NCI-H1092 (cell line): ENCODE results near the gene ABCC8.
"Not testable (repeated sequence)": the region's sequence is repeated elsewhere in the genome, so short reads cannot be mapped to it uniquely, and the experiment has no call there.

Source experiments
- DNase-seq: peaks from one replicate; lab custom pipeline; 2025; lab: John Stamatoyannopoulos, UW

Gene ABCC8

GRCh38 chr11:17428261-17428660 is 48.4 kb downstream of the ABCC8 start:
- no peak for DNase-seq

- not testable (repeated sequence) for DNase-seq
These were observed 50.4 kb downstream of the ABCC8 start for GRCh38 chr11:17426233-17426632.

- no peak for DNase-seq
These were observed 52.9 kb downstream of the ABCC8 start for GRCh38 chr11:17423533-17424310.

- no peak for DNase-seq
These were observed 54.9 kb downstream of the ABCC8 start for GRCh38 chr11:17421781-17422180.

GRCh38 chr11:17418444-17419081 is 58.1 kb downstream of the ABCC8 start:
- DNase-seq: no peak

GRCh38 chr11:17416492-17416891 is 60.2 kb downstream of the ABCC8 start:
- DNase-seq: no peak

GRCh38 chr11:17415523-17416104 is 61.0 kb downstream of the ABCC8 start:
- DNase-seq: no peak

- no peak for DNase-seq
These were observed 61.7 kb downstream of the ABCC8 start for GRCh38 chr11:17414992-17415391.

- peak; percentile 84 for DNase-seq
These were observed 62.3 kb downstream of the ABCC8 start for GRCh38 chr11:17414317-17414737.

- peak; percentile 96 for DNase-seq
These were observed 63.0 kb downstream of the ABCC8 start for GRCh38 chr11:17413414-17414316.

GRCh38 chr11:17412488-17413180 is 64.0 kb downstream of the ABCC8 start:
- peak; percentile 32 for DNase-seq

- DNase-seq: no peak
These were observed 65.2 kb downstream of the ABCC8 start for GRCh38 chr11:17411418-17411817.

GRCh38 chr11:17410606-17411379 is 65.9 kb downstream of the ABCC8 start:
- DNase-seq: no peak

GRCh38 chr11:17408641-17409040 is 68.0 kb downstream of the ABCC8 start:
- peak; percentile 51 for DNase-seq

- DNase-seq: no peak
These were observed 68.6 kb downstream of the ABCC8 start for GRCh38 chr11:17408026-17408425.

GRCh38 chr11:17407575-17407974 is 69.1 kb downstream of the ABCC8 start:
- no peak for DNase-seq

- no peak for DNase-seq
These were observed 69.9 kb downstream of the ABCC8 start for GRCh38 chr11:17406818-17407149.

GRCh38 chr11:17406082-17406817 is 70.4 kb downstream of the ABCC8 start:
- DNase-seq: no peak

- DNase-seq: no peak
These were observed 71.2 kb downstream of the ABCC8 start for GRCh38 chr11:17405232-17406005.
